NCI-H2196 (cell line): ENCODE results near the gene KDR.

Experiments used
- DNase-seq: peaks from one replicate; lab custom pipeline; 2025; ENCODE audit not compliant: unreplicated experiment; lab: John Stamatoyannopoulos, UW

KDR gene

GRCh38 chr4:55124322-55125076, 896 bp downstream of the KDR start:
- no peak for DNase-seq

- no peak for DNase-seq
Observed at GRCh38 chr4:55123791-55124190, 1.6 kb downstream of the KDR start.

GRCh38 chr4:55122235-55122634, 3.2 kb downstream of the KDR start:
- DNase-seq = no peak

- DNase-seq = no peak
Observed at GRCh38 chr4:55121246-55121645, 4.1 kb downstream of the KDR start.

- no peak for DNase-seq
Observed at GRCh38 chr4:55118397-55118796, 7.0 kb downstream of the KDR start.

- DNase-seq = no peak
Observed at GRCh38 chr4:55117511-55117910, 7.9 kb downstream of the KDR start.

GRCh38 chr4:55116450-55116849, 8.9 kb downstream of the KDR start:
- no peak for DNase-seq

- no peak for DNase-seq
Observed at GRCh38 chr4:55111601-55112000, 13.8 kb downstream of the KDR start.

- DNase-seq = no peak
Observed at GRCh38 chr4:55110131-55110530, 15.3 kb downstream of the KDR start.

- DNase-seq = no peak
Observed at GRCh38 chr4:55107054-55107453, 18.3 kb downstream of the KDR start.

- DNase-seq = no peak
Observed at GRCh38 chr4:55103224-55103623, 22.2 kb downstream of the KDR start.

- DNase-seq = no peak
Observed at GRCh38 chr4:55099816-55100215, 25.6 kb downstream of the KDR start.

- no peak for DNase-seq
Observed at GRCh38 chr4:55098456-55099204, 26.8 kb downstream of the KDR start.

GRCh38 chr4:55096619-55097018, 28.8 kb downstream of the KDR start:
- DNase-seq = no peak

GRCh38 chr4:55096045-55096444, 29.4 kb downstream of the KDR start:
- no peak for DNase-seq

- DNase-seq = no peak
Observed at GRCh38 chr4:55092504-55092903, 32.9 kb downstream of the KDR start.

GRCh38 chr4:55089916-55090315, 35.5 kb downstream of the KDR start:
- no peak for DNase-seq

GRCh38 chr4:55087913-55088260, 37.5 kb downstream of the KDR start:
- DNase-seq = no peak

GRCh38 chr4:55087009-55087912, 38.1 kb downstream of the KDR start:
- DNase-seq = no peak

- no peak for DNase-seq
Observed at GRCh38 chr4:55086578-55086977, 38.8 kb downstream of the KDR start.

- DNase-seq = no peak
Observed at GRCh38 chr4:55083735-55084134, 41.7 kb downstream of the KDR start.

- no peak for DNase-seq
Observed at GRCh38 chr4:55082756-55083155, 42.6 kb downstream of the KDR start.
